Mesendoderm (in vitro differentiated cells): ENCODE measurements around the gene KCNQ1.

Experiments used
- DNase-seq: peaks from one replicate; pipeline ENCODE4 v3.0.0; 2013
- H2AK5ac ChIP-seq: 2 replicates; pipeline ENCODE4 v1.6.1; 2013; ENCODE audit warnings: low read length, inconsistent platforms
- H2BK120ac ChIP-seq: 2 replicates; pipeline ENCODE4 v1.6.1; 2013; ENCODE audit warnings: low read depth, mild to moderate bottlenecking, low read length, moderate library complexity, mixed read lengths
- H2BK15ac ChIP-seq: replicated peaks from 2 replicates; pipeline ENCODE4 v1.6.1; 2013; ENCODE audit warnings: low read depth, mild to moderate bottlenecking, moderate library complexity
- H2BK5ac ChIP-seq: 2 replicates; pipeline ENCODE4 v1.6.1; 2013; ENCODE audit warnings: low read length, inconsistent platforms
- H3K18ac ChIP-seq: 2 replicates; pipeline ENCODE4 v1.6.1; 2013; ENCODE audit warnings: mild to moderate bottlenecking, low read length, mixed read lengths
- H3K23ac ChIP-seq: one replicate; pipeline ENCODE4 v1.6.1; 2013; ENCODE audit warnings: low read length
- H3K27ac ChIP-seq: 2 replicates; pipeline ENCODE4 v1.5.1; 2013; ENCODE audit warnings: low read depth, mild to moderate bottlenecking, inconsistent platforms, low read length, moderate library complexity
- H3K27me3 ChIP-seq: 2 replicates; pipeline ENCODE4 v1.6.1; 2013; ENCODE audit warnings: low read length, control low read depth, mild to moderate bottlenecking, inconsistent platforms; ENCODE audit not compliant: insufficient read depth, poor library complexity
- H3K36me3 ChIP-seq: 2 replicates; pipeline ENCODE4 v1.6.1; 2013; ENCODE audit warnings: low read length, inconsistent platforms; ENCODE audit not compliant: control insufficient read depth, insufficient read depth
- H3K4ac ChIP-seq: one replicate; pipeline ENCODE4 v1.6.1; 2013; ENCODE audit warnings: low read depth, mild to moderate bottlenecking, low read length, moderate library complexity
- H3K4me1 ChIP-seq: 2 replicates; pipeline ENCODE4 v1.6.1; 2013; ENCODE audit warnings: low read depth, low read length, inconsistent platforms; ENCODE audit not compliant: control insufficient read depth
- H3K4me2 ChIP-seq: 2 replicates; pipeline ENCODE4 v1.6.1; 2013; ENCODE audit warnings: low read length
- H3K4me3 ChIP-seq: 2 replicates; pipeline ENCODE4 v1.5.1; 2013; ENCODE audit warnings: mild to moderate bottlenecking, low read length
- H3K56ac ChIP-seq: one replicate; pipeline ENCODE4 v1.6.1; 2013; ENCODE audit warnings: low read length
- H3K79me1 ChIP-seq: 2 replicates; pipeline ENCODE4 v1.6.1; 2013; ENCODE audit warnings: low read length, inconsistent platforms
- H3K79me2 ChIP-seq: 2 replicates; pipeline ENCODE4 v1.6.1; 2013; ENCODE audit warnings: mild to moderate bottlenecking, low read length; ENCODE audit not compliant: control insufficient read depth, insufficient read depth
- H3K9ac ChIP-seq: 2 replicates; pipeline ENCODE4 v1.6.1; 2013; ENCODE audit warnings: low read length, inconsistent platforms
- H4K5ac ChIP-seq: one replicate; pipeline ENCODE4 v1.6.1; 2013; ENCODE audit warnings: low read length
- H4K8ac ChIP-seq: one replicate; pipeline ENCODE4 v1.6.1; 2013; ENCODE audit warnings: low read depth, mild to moderate bottlenecking, control low read depth, low read length, moderate library complexity
- whole genome bisulfite sequencing: extraction: QIAGEN DNeasy Blood & Tissue Kit; methylation state at CpG from one replicate; pipeline ENCODE4 v1.1.7; 2013; ENCODE audit warnings: low lambda C conversion rate, missing lambda C conversion rate; ENCODE audit not compliant: insufficient coverage; ENCODE audit errors: extremely low coverage; 5-methylcytosine and 5-hydroxymethylcytosine counted together

The KCNQ1 gene

GRCh38 chr11:2779981-2780849 is 335.4 kb downstream of the KCNQ1 start:
- Histone ChIP-seq H3K4ac (no peak overlapping the region), H2BK120ac (no peak overlapping the region), H4K8ac (no peak overlapping the region), H3K9ac (no peak overlapping the region), H3K79me1 (no peaks in the 10 kb centered on the region), H2AK5ac (no peak overlapping the region), H3K4me3 (no peak overlapping the region), H3K4me1 (no peaks in the 10 kb centered on the region), H3K4me2 (no peak overlapping the region), H2BK15ac (no peak overlapping the region), H3K27ac (no peak overlapping the region), H3K56ac (no peak overlapping the region), H4K5ac (no peak overlapping the region), H3K23ac (no peak overlapping the region), H3K79me2 (no peaks in the 10 kb centered on the region), H2BK5ac (no peak overlapping the region), H3K18ac (no peak overlapping the region), H3K36me3 (no peaks in the 10 kb centered on the region), H3K27me3 (no peaks in the 10 kb centered on the region)
- no CpG with 5 or more reads among the region's 23 CpGs for WGBS
- DNase-seq: no peak

GRCh38 chr11:2780850-2781407 is 336.1 kb downstream of the KCNQ1 start:
- H3K4ac ChIP-seq: no peak overlapping the region
- WGBS: no CpG with 5 or more reads among the region's 9 CpGs
- DNase-seq: no peak

GRCh38 chr11:2781408-2782274 is 336.8 kb downstream of the KCNQ1 start:
- no peak overlapping the region for H3K4me2 ChIP-seq

More at GRCh38 chr11:2780850-2781407, 336.1 kb downstream of the KCNQ1 start:
- Histone ChIP-seq H3K79me1 (no peaks in the 10 kb centered on the region), H3K79me2 (no peaks in the 10 kb centered on the region), H3K9ac (no peak overlapping the region), H3K4me2 (no peak overlapping the region), H3K27me3 (no peaks in the 10 kb centered on the region), H2BK15ac (no peak overlapping the region), H2BK120ac (no peak overlapping the region), H3K23ac (no peak overlapping the region), H2AK5ac (no peak overlapping the region), H3K4me1 (no peaks in the 10 kb centered on the region), H4K5ac (no peak overlapping the region), H3K4me3 (no peak overlapping the region), H2BK5ac (no peak overlapping the region), H3K36me3 (no peaks in the 10 kb centered on the region), H3K56ac (no peak overlapping the region), H4K8ac (no peak overlapping the region), H3K27ac (no peak overlapping the region), H3K18ac (no peak overlapping the region)

GRCh38 chr11:2782769-2783168 is 338.0 kb downstream of the KCNQ1 start:
- Histone ChIP-seq H3K56ac (no peak overlapping the region), H2BK5ac (no peak overlapping the region), H4K5ac (no peak overlapping the region), H3K4me2 (no peak overlapping the region), H3K36me3 (no peaks in the 10 kb centered on the region), H2AK5ac (no peak overlapping the region), H3K4ac (no peak overlapping the region), H2BK120ac (no peak overlapping the region), H3K27ac (no peak overlapping the region), H3K79me2 (no peaks in the 10 kb centered on the region), H3K18ac (no peak overlapping the region), H4K8ac (no peak overlapping the region), H3K9ac (no peak overlapping the region), H3K79me1 (no peaks in the 10 kb centered on the region), H3K23ac (no peak overlapping the region), H3K27me3 (no peaks in the 10 kb centered on the region), H2BK15ac (no peak overlapping the region), H3K4me1 (no peaks in the 10 kb centered on the region), H3K4me3 (no peak overlapping the region)
- DNase-seq: no peak
- no CpG with 5 or more reads among the region's 2 CpGs for WGBS

More at GRCh38 chr11:2781408-2782274, 336.8 kb downstream of the KCNQ1 start:
- Histone ChIP-seq H3K23ac (no peak overlapping the region), H3K56ac (no peak overlapping the region), H2BK5ac (no peak overlapping the region), H3K4ac (no peak overlapping the region), H4K8ac (no peak overlapping the region), H3K9ac (no peak overlapping the region), H3K4me1 (no peaks in the 10 kb centered on the region), H3K27ac (no peak overlapping the region), H3K79me2 (no peaks in the 10 kb centered on the region), H2AK5ac (no peak overlapping the region), H3K4me3 (no peak overlapping the region), H3K79me1 (no peaks in the 10 kb centered on the region), H2BK15ac (no peak overlapping the region), H2BK120ac (no peak overlapping the region), H4K5ac (no peak overlapping the region), H3K27me3 (no peaks in the 10 kb centered on the region), H3K36me3 (no peaks in the 10 kb centered on the region), H3K18ac (no peak overlapping the region)
- no CpG with 5 or more reads among the region's 19 CpGs for WGBS
- no peak for DNase-seq

- no peak overlapping the region for H3K4me3 ChIP-seq
- no peak overlapping the region for H2BK120ac ChIP-seq
- H3K79me1 ChIP-seq: no peaks in the 10 kb centered on the region
- H3K27me3 ChIP-seq: no peaks in the 10 kb centered on the region
- no peak overlapping the region for H4K8ac ChIP-seq
- no peak overlapping the region for H2BK15ac ChIP-seq
- H3K9ac ChIP-seq: no peak overlapping the region
- no peak overlapping the region for H2BK5ac ChIP-seq
- H3K23ac ChIP-seq: no peak overlapping the region
- no peak for DNase-seq
- no peak overlapping the region for H3K4ac ChIP-seq
- H3K79me2 ChIP-seq: no peaks in the 10 kb centered on the region
- no peaks in the 10 kb centered on the region for H3K36me3 ChIP-seq
- no peak overlapping the region for H3K4me2 ChIP-seq
- H3K27ac ChIP-seq: no peak overlapping the region
- no peak overlapping the region for H4K5ac ChIP-seq
- no peak overlapping the region for H3K56ac ChIP-seq
- no peaks in the 10 kb centered on the region for H3K4me1 ChIP-seq
- no peak overlapping the region for H2AK5ac ChIP-seq
- H3K18ac ChIP-seq: no peak overlapping the region
These were observed 338.8 kb downstream of the KCNQ1 start for GRCh38 chr11:2783536-2784082.
